K562 (cell line): ENCODE measurements around the gene MSL2. TPM values are rescaled to one million over a fixed set of nuclear protein-coding genes. Genes with fewer than 3 reads are reported as not detected.

ENCODE experiments used
- ARNT ChIP-seq, 2 experiments: fragments of 450-650 bp; IDR thresholded peaks; 2 replicates each; pipeline ENCODE4 v1.6.1; 2016; ENCODE audit warnings: mild to moderate bottlenecking in 1 of 2
- FOXP4 ChIP-seq: sonication (generic); formaldehyde crosslinking; IDR thresholded peaks from 2 replicates; pipeline ENCODE4 v1.8.0; 2022; ENCODE audit warnings: mild to moderate bottlenecking, missing genetic modification reagents, borderline replicate concordance
- HDAC2 ChIP-seq: fragments of 450-650 bp; IDR thresholded peaks from 2 replicates; pipeline ENCODE4 v1.6.1; 2016; ENCODE audit warnings: mild to moderate bottlenecking
- HDAC3 ChIP-seq: fragments of 450-650 bp; IDR thresholded peaks from 2 replicates; pipeline ENCODE4 v1.6.1; 2018; ENCODE audit warnings: borderline replicate concordance, mild to moderate bottlenecking, moderate library complexity; ENCODE audit not compliant: partially characterized antibody
- HMG20B ChIP-seq: fragments of 250-450 bp; sonication (Bioruptor Pico); IDR thresholded peaks from 2 replicates; pipeline ENCODE4 v1.5.0; 2021; ENCODE audit warnings: mild to moderate bottlenecking
- ILF3 ChIP-seq: fragments of 450-650 bp; IDR thresholded peaks from 2 replicates; pipeline ENCODE4 v1.6.1; 2018; ENCODE audit warnings: antibody characterized with exemption, mild to moderate bottlenecking, moderate library complexity, borderline replicate concordance
- KAT8 ChIP-seq: fragments of 450-650 bp; IDR thresholded peaks from 2 replicates; pipeline ENCODE4 v1.6.1; 2016; ENCODE audit warnings: low read depth, mild to moderate bottlenecking
- MCM2 ChIP-seq: fragments of 450-650 bp; IDR thresholded peaks from 2 replicates; pipeline ENCODE4 v1.6.1; 2017; ENCODE audit warnings: low read depth, mild to moderate bottlenecking
- MNT ChIP-seq, 2 experiments: fragments of 450-650 bp; conservative IDR thresholded peaks; 2 replicates each; pipeline ENCODE4 v1.6.1; 2017; ENCODE audit warnings: mild to moderate bottlenecking in 2 of 2, moderate library complexity in 2 of 2
- MTA2 ChIP-seq: fragments of 450-650 bp; IDR thresholded peaks from 2 replicates; pipeline ENCODE4 v1.6.1; 2016; ENCODE audit warnings: low read depth
- MTA3 ChIP-seq: fragments of 450-650 bp; formaldehyde crosslinking; IDR thresholded peaks from 2 replicates; pipeline ENCODE4 v1.6.1; 2017; ENCODE audit warnings: mild to moderate bottlenecking, borderline replicate concordance
- NCOR1 ChIP-seq: fragments of 450-650 bp; IDR thresholded peaks from 2 replicates; pipeline ENCODE4 v1.6.1; 2016; ENCODE audit warnings: mild to moderate bottlenecking, moderate library complexity
- NFYB ChIP-seq: IDR thresholded peaks from 2 replicates; pipeline ENCODE4 v1.6.1; 2011; ENCODE audit warnings: mild to moderate bottlenecking, moderate library complexity; ENCODE audit not compliant: insufficient read length; ENCODE audit errors: extremely low read depth
- NR2F6 ChIP-seq: fragments of 450-650 bp; formaldehyde crosslinking; IDR thresholded peaks from 2 replicates; pipeline ENCODE4 v1.4.0; 2020; ENCODE audit warnings: mild to moderate bottlenecking
- PRMT5 ChIP-seq: sonication (generic); formaldehyde crosslinking; IDR thresholded peaks from 2 replicates; pipeline ENCODE4 v1.5.0; 2020; ENCODE audit warnings: missing genetic modification reagents
- THAP7 ChIP-seq: fragments of 250-450 bp; sonication (Bioruptor Pico); IDR thresholded peaks from 2 replicates; pipeline ENCODE4 v1.5.0; 2021
- VEZF1 ChIP-seq: fragments of 200-800 bp; sonication (Bioruptor generic); IDR thresholded peaks from 2 replicates; pipeline ENCODE4 v1.6.1; 2017; ENCODE audit warnings: missing genetic modification characterization, missing compliant biosample characterization
- XRCC3 ChIP-seq: fragments of 450-650 bp; IDR thresholded peaks from 2 replicates; pipeline ENCODE4 v1.6.1; 2017; ENCODE audit warnings: mild to moderate bottlenecking, moderate library complexity
- XRCC5 ChIP-seq: fragments of 200-400 bp; formaldehyde crosslinking; IDR thresholded peaks from 2 replicates; pipeline ENCODE4 v1.6.1; 2017; ENCODE audit warnings: low read depth, mild to moderate bottlenecking, low read length
- ZBTB7A ChIP-seq: IDR thresholded peaks from 2 replicates; pipeline ENCODE4 v1.6.1; 2011; ENCODE audit warnings: low read depth, mild to moderate bottlenecking, low read length, moderate library complexity, borderline replicate concordance; ENCODE audit not compliant: control insufficient read depth
- ZEB2 ChIP-seq: fragments of 450-650 bp; IDR thresholded peaks from 2 replicates; pipeline ENCODE4 v1.6.1; 2016
- polyA plus RNA-seq, 8 experiments: library from polyadenylated mRNA; depleted of rRNA in 4 of 8; stranded (reverse) in 5 of 8; unstranded in 3 of 8; fragments of >200 nt; fragmentation: Nextera tagmentation in 2 of 8; fragmentation: Illumina TruSeq in 1 of 8; extraction: Ambion mirVana in 2 of 8; extraction: Trizol in 1 of 8; gene quantifications; 2 replicates each; pipeline versions ENCODE4 v1.2.1 to v1.2.3, GENCODE V29; 2011 to 2014; ENCODE audit warnings: inconsistent platforms in 1 of 8, missing spikeins in 1 of 8
- total RNA-seq, 7 experiments: library from RNA; depleted of rRNA in 6 of 7; stranded (reverse); fragments of >200 nt in 6 of 7; fragmentation: Illumina TruSeq in 2 of 7; extraction: Trizol in 2 of 7; gene quantifications; 2 replicates each; pipeline versions ENCODE4 v1.2.1 to v1.2.3, GENCODE V29; 2011 to 2021; ENCODE audit warnings: low replicate concordance in 1 of 7

The MSL2 gene
- total and polyA plus RNA-seq, 9 of the 15 experiments (the other 6 are each of a cell fraction or from before 2014, with no cell fraction given): 1.9 to 19.9 (median 9.1) TPM

GRCh38 chr3:136135039-136135802, 60.9 kb downstream of the MSL2 start (continued):
- TF ChIP-seq NFYB (no peak), ZBTB7A (peak; percentile 79), VEZF1 (CRISPR knock-in tag) (peak; percentile 53; the same call in 1 of the 2 replicates), ZEB2 (peak; percentile 44; the same call in 1 of the 2 replicates), MTA3 (peak; percentile 69; the same call in 1 of the 2 replicates), PRMT5 (CRISPR knock-in tag) (no peak), XRCC3 (no peak), ARNT (IDR thresholded peaks at IDR 0.05) (peak; percentile 47 to 63; a peak in 1 of 4 replicates), HMG20B (CRISPR knock-in tag) (no peak), NR2F6 (no peak), HDAC2 (peak; percentile 72; the same call in 1 of the 2 replicates), ILF3 (0 out of 2 replicates have a peak, but pooled peaks have one; percentile 0), FOXP4 (CRISPR knock-in tag) (no peak), NCOR1 (peak; percentile 89), THAP7 (no peak), MNT (conservative IDR thresholded peaks at IDR 0.05) (peak; percentile 33 to 72; a peak in 2 of 4 replicates), MCM2 (no peak), XRCC5 (no peak), MTA2 (peak; percentile 83), HDAC3 (peak; percentile 61), KAT8 (no peak)
